K562 (cell line): Measurements from ENCODE around the gene DMD. TPM values are rescaled to one million over a fixed set of nuclear protein-coding genes. Genes with fewer than 3 reads are reported as not detected.

ENCODE experiments used
- ATAC-seq: fragments of 200-7000 bp; cut with Tn5 transposase; 3 replicates; pipeline ENCODE4 v1.9.1; 2020; ENCODE audit warnings: moderate library complexity
- BruUV-seq: library from RNA; stranded (reverse); fragments of 400-500 nt; replicated peaks from 2 replicates; lab custom pipeline; 2021; lab: Mats Ljungman, UMichigan
- CTCF ChIA-PET: fragments of 300-600 bp; formaldehyde crosslinking; extraction: SDS; loops from one replicate; lab custom pipeline; 2021; ENCODE audit warnings: low intra/inter-chr PET ratio; lab: Yijun Ruan, JAX
- POLR2A ChIA-PET: fragments of 300-600, 350-650 bp; sonication (Branson Sonifier 250); formaldehyde crosslinking; extraction: SDS; loops from one replicate; lab custom pipeline; 2021; ENCODE audit warnings: antibody characterized with exemption, inconsistent platforms; lab: Yijun Ruan, JAX
- DNase-seq, 4 experiments: peaks; one replicate each; pipeline versions ENCODE4 v3.0.0 to v3.0.0-alpha.2; 2011 to 2018; ENCODE audit warnings: low spot score in 3 of 4, mixed read lengths in 3 of 4; ENCODE audit errors: extremely low read depth in 1 of 4
- FAIRE-seq: peaks from 2 replicates; lab custom pipeline; 2011; peaks lifted over from hg19 to GRCh38; lab: Jason Lieb, UNC
- H2AFZ ChIP-seq: 2 replicates; pipeline ENCODE4 v1.6.0; 2011; ENCODE audit warnings: low read depth, low read length, control low read depth, inconsistent platforms
- H3K27ac ChIP-seq: fragments of 200-600 bp; 3 replicates; pipeline ENCODE4 v1.8.0; 2011; ENCODE audit warnings: low read depth, mild to moderate bottlenecking, control low read depth, inconsistent platforms, low read length, moderate library complexity, mixed read lengths; ENCODE audit errors: extremely low read depth
- H3K27me3 ChIP-seq, 2 experiments: fragments of 300-600 bp in 1 of 2; 2 replicates in 1 of 2; 3 replicates in 1 of 2; pipeline versions ENCODE4 v1.6.0 to v1.8.0; 2011; ENCODE audit warnings: inconsistent platforms in 2 of 2, low read length in 2 of 2, mild to moderate bottlenecking in 1 of 2, mixed read lengths in 1 of 2, moderate library complexity in 1 of 2; ENCODE audit not compliant: control insufficient read depth in 2 of 2, insufficient read depth in 2 of 2
- H3K36me3 ChIP-seq: fragments of 300-600 bp; 3 replicates; pipeline ENCODE4 v1.8.0; 2011; ENCODE audit warnings: mild to moderate bottlenecking, low read length, inconsistent platforms; ENCODE audit not compliant: control insufficient read depth, insufficient read depth
- H3K4me1 ChIP-seq, 2 experiments: fragments of 200-600 bp in 1 of 2; replicated peaks in 1 of 2; 2 replicates in 1 of 2; 3 replicates in 1 of 2; pipeline versions ENCODE4 v1.5.1 to v1.8.0; 2011; ENCODE audit warnings: inconsistent platforms in 2 of 2, low read length in 2 of 2, mild to moderate bottlenecking in 1 of 2, mixed read lengths in 1 of 2, moderate library complexity in 1 of 2; ENCODE audit not compliant: control insufficient read depth in 2 of 2, insufficient read depth in 2 of 2
- H3K4me2 ChIP-seq: 2 replicates; pipeline ENCODE4 v1.6.1; 2011; ENCODE audit warnings: low read length, control low read depth, inconsistent platforms, mixed read lengths; ENCODE audit not compliant: insufficient read depth
- H3K4me3 ChIP-seq: fragments of 200-600 bp; sonication (generic), shearing (Covaris generic); 2 replicates; pipeline ENCODE4 v1.5.1; 2016; ENCODE audit warnings: control low read depth, inconsistent platforms
- H3K79me2 ChIP-seq: fragments of 200-600 bp; 3 replicates; pipeline ENCODE4 v1.8.0; 2011; ENCODE audit warnings: low read length, inconsistent platforms; ENCODE audit not compliant: control insufficient read depth, insufficient read depth
- H3K9ac ChIP-seq, 2 experiments: 2 replicates each; pipeline versions ENCODE4 v1.6.0 to v1.6.1; 2011; ENCODE audit warnings: low read depth in 2 of 2, low read length in 2 of 2, control low read depth in 1 of 2, inconsistent platforms in 1 of 2, mild to moderate bottlenecking in 1 of 2, mixed read lengths in 1 of 2; ENCODE audit not compliant: insufficient read depth in 1 of 2
- H3K9me1 ChIP-seq: one replicate; pipeline ENCODE4 v1.6.0; 2011; ENCODE audit warnings: inconsistent platforms, mild to moderate bottlenecking, low read length, moderate library complexity; ENCODE audit not compliant: control insufficient read depth, insufficient read depth
- H3K9me3 ChIP-seq: replicated peaks from 2 replicates; pipeline ENCODE4 v1.5.1; 2011; ENCODE audit warnings: low read depth, low read length, inconsistent platforms; ENCODE audit not compliant: control insufficient read depth, insufficient read depth
- H4K20me1 ChIP-seq: replicated peaks from 2 replicates; pipeline ENCODE4 v1.6.1; 2011; ENCODE audit warnings: low read length, inconsistent platforms, mixed read lengths; ENCODE audit not compliant: control insufficient read depth, insufficient read depth
- ADNP ChIP-seq: fragments of 200-800 bp; sonication (Bioruptor generic); IDR thresholded peaks from 2 replicates; pipeline ENCODE4 v1.6.1; 2016; ENCODE audit warnings: missing genetic modification characterization, missing compliant biosample characterization
- CBFA2T2 ChIP-seq: fragments of 450-650 bp; conservative IDR thresholded peaks from 2 replicates; pipeline ENCODE4 v1.6.1; 2017; ENCODE audit warnings: mild to moderate bottlenecking
- FOSL1 ChIP-seq: fragments of 200-800 bp; sonication (Bioruptor generic); conservative IDR thresholded peaks from 2 replicates; pipeline ENCODE4 v1.6.1; 2016; ENCODE audit warnings: missing genetic modification characterization, missing compliant biosample characterization
- GTF2A2 ChIP-seq: IDR thresholded peaks from 2 replicates; pipeline ENCODE4 v1.6.1; 2016; ENCODE audit warnings: mild to moderate bottlenecking, missing genetic modification characterization, missing compliant biosample characterization
- HMGN3 ChIP-seq: IDR thresholded peaks from 2 replicates; pipeline ENCODE4 v1.6.1; 2011; ENCODE audit warnings: borderline replicate concordance, low read depth, mild to moderate bottlenecking, mixed read lengths, low read length; ENCODE audit not compliant: insufficient read length; ENCODE audit errors: extremely low read depth
- NCOA4 ChIP-seq: fragments of 450-650 bp; IDR thresholded peaks from 2 replicates; pipeline ENCODE4 v1.6.1; 2018; ENCODE audit warnings: mild to moderate bottlenecking; ENCODE audit not compliant: partially characterized antibody
- NFRKB ChIP-seq: fragments of 450-650 bp; IDR thresholded peaks from 2 replicates; pipeline ENCODE4 v1.6.1; 2016; ENCODE audit warnings: low read depth
- NONO ChIP-seq, 2 experiments: fragments of 200-400 bp in 1 of 2; fragments of 450-650 bp in 1 of 2; formaldehyde crosslinking in 1 of 2; IDR thresholded peaks; 2 replicates each; pipeline ENCODE4 v1.6.1; 2017; ENCODE audit warnings: low read depth in 2 of 2, mild to moderate bottlenecking in 2 of 2, moderate library complexity in 2 of 2, low read length in 1 of 2
- POLR2A ChIP-seq: fragments of 450-650 bp; conservative IDR thresholded peaks from 2 replicates; pipeline ENCODE4 v1.6.1; 2016
- POLR3A ChIP-seq: IDR thresholded peaks from 2 replicates; pipeline ENCODE4 v1.6.1; 2011; ENCODE audit warnings: borderline replicate concordance, mild to moderate bottlenecking, moderate library complexity; ENCODE audit not compliant: insufficient read length, insufficient read depth; ENCODE audit errors: extremely low read depth
- RBM17 ChIP-seq: fragments of 200-400 bp; formaldehyde crosslinking; IDR thresholded peaks from 2 replicates; pipeline ENCODE4 v1.6.1; 2017; ENCODE audit warnings: low read depth, mild to moderate bottlenecking, low read length, borderline replicate concordance
- ZNF232 ChIP-seq: sonication (generic); formaldehyde crosslinking; IDR thresholded peaks from 2 replicates; pipeline ENCODE4 v1.8.0; 2022; ENCODE audit warnings: mild to moderate bottlenecking, missing genetic modification reagents
- ZNF696 ChIP-seq: fragments of 250-450 bp; sonication (Bioruptor Pico); conservative IDR thresholded peaks from 2 replicates; pipeline ENCODE4 v1.4.0; 2020; ENCODE audit warnings: mild to moderate bottlenecking, moderate library complexity
- ZNF780A ChIP-seq: fragments of 250-450 bp; sonication (Bioruptor Pico); IDR thresholded peaks from 2 replicates; pipeline ENCODE4 v1.5.0; 2021; ENCODE audit warnings: mild to moderate bottlenecking
- WGBS: fragments of 100-300 bp; shearing (Covaris generic); methylation state at CpG from one replicate; pipeline ENCODE4 v1.1.6; 2016; ENCODE audit warnings: low coverage, mixed read lengths; ENCODE audit not compliant: insufficient coverage; ENCODE audit errors: missing lambda C conversion rate; 5-methylcytosine and 5-hydroxymethylcytosine counted together
- in situ Hi-C: fragments of 300-500 bp; cut with MboI; formaldehyde crosslinking; loops from 4 replicates; pipeline ENCODE4 v1.15.0; 2018; ENCODE audit warnings: inconsistent platforms, mixed read lengths
- intact Hi-C: fragments of 100-400 bp; cut with micrococcal nuclease; formaldehyde crosslinking; loops from 2 replicates; pipeline ENCODE4 v1.14.2; 2022
- polyA plus RNA-seq, 8 experiments: library from polyadenylated mRNA; depleted of rRNA in 4 of 8; stranded (reverse) in 5 of 8; unstranded in 3 of 8; fragments of >200 nt; fragmentation: Nextera tagmentation in 2 of 8; fragmentation: Illumina TruSeq in 1 of 8; extraction: Ambion mirVana in 2 of 8; extraction: Trizol in 1 of 8; gene quantifications; 2 replicates each; pipeline versions ENCODE4 v1.2.1 to v1.2.3, GENCODE V29; 2011 to 2014; ENCODE audit warnings: inconsistent platforms in 1 of 8, missing spikeins in 1 of 8
- total RNA-seq, 7 experiments: library from RNA; depleted of rRNA in 6 of 7; stranded (reverse); fragments of >200 nt in 6 of 7; fragmentation: Illumina TruSeq in 2 of 7; extraction: Trizol in 2 of 7; gene quantifications; 2 replicates each; pipeline versions ENCODE4 v1.2.1 to v1.2.3, GENCODE V29; 2011 to 2021; ENCODE audit warnings: low replicate concordance in 1 of 7
- TF ChIP-seq, protein P1 (sequence below): fragments of 250-450 bp; sonication (Bioruptor Pico); IDR thresholded peaks from 2 replicates; pipeline ENCODE4 v1.9.0; 2021; ENCODE audit warnings: mild to moderate bottlenecking, inconsistent platforms
- TF ChIP-seq, protein P2 (sequence below): sonication (generic); formaldehyde crosslinking; IDR thresholded peaks from 2 replicates; pipeline ENCODE4 v1.8.0; 2022; ENCODE audit warnings: mild to moderate bottlenecking, missing genetic modification reagents
- TF ChIP-seq, protein P3 (sequence below): fragments of 250-450 bp; sonication (Bioruptor Pico); IDR thresholded peaks from 2 replicates; pipeline ENCODE4 v1.8.0; 2021; ENCODE audit warnings: moderate library complexity, mild to moderate bottlenecking, inconsistent platforms
- TF ChIP-seq, protein P4 (sequence below): fragments of 450-650 bp; IDR thresholded peaks from 2 replicates; pipeline ENCODE4 v1.6.1; 2016

DMD gene
- total and polyA plus RNA-seq, 9 of the 15 experiments (the other 6 are each of a cell fraction or from before 2014, with no cell fraction given), result 3.8 to 20.4 (median 11.4) TPM

DNA sequence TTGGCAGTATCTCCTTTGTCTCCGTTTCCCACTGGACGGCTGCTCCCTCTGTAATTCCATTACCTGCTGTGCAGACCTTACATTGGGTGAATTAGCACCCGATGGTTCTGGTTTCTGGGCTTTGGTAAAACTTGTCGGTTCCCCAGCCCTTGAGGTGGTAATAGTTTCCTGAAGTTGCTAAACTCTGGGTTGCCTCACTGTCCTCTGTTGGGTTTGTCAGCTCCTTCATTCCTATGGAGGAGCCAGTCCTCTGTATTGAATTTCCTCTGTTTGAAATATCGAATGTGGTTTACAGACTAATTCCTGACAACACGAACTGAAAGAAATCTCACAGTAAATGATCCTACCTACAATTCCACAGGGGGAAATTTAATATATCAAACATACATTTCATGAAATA is 1548.2 kb downstream of the DMD start:
- ATAC-seq (no peak), FAIRE-seq (no peak), DNase-seq (no peak)
- 60% methylated on average over 3 of the region's 6 CpGs for WGBS
- CTCF ChIA-PET, result no interaction called here
- no TSS peak for BruUV-seq
- Histone ChIP-seq H3K36me3 (no peaks in the 10 kb centered on the region), H2AFZ (no peak overlapping the region), H3K4me2 (no peak overlapping the region), H4K20me1 (no peaks in the 10 kb centered on the region), H3K4me3 (no peak overlapping the region), H3K27ac (no peak overlapping the region), H3K27me3 (no peaks in the 10 kb centered on the region), H3K79me2 (no peaks in the 10 kb centered on the region), H3K9me3 (no peaks in the 10 kb centered on the region), H3K4me1 (no peaks in the 10 kb centered on the region; a peak in 1 of 5 replicates), H3K9me1 (no peaks in the 10 kb centered on the region), H3K9ac (no peak overlapping the region)
- POLR2A ChIA-PET, result no interaction called here
- in situ Hi-C loops (loop anchor here (25.0 kb wide), 1 partner anchor 626 kb away; no protein-coding TSS in a partner anchor), intact Hi-C loops (no loop called here)
- TF ChIP-seq NONO (IDR thresholded peaks at IDR 0.05; ENCODE audit: low read depth in 2 of 2, low read length in 1 of 2), result no peak
- TF ChIP-seq NFRKB, result no peak
- TF ChIP-seq RBM17, result no peak
- no peak for TF ChIP-seq CBFA2T2
- TF ChIP-seq GTF2A2 (tag), result no peak
- no peak for TF ChIP-seq ZNF232 (CRISPR knock-in tag)
- no peak for TF ChIP-seq POLR2A
- TF ChIP-seq, protein P1, sequence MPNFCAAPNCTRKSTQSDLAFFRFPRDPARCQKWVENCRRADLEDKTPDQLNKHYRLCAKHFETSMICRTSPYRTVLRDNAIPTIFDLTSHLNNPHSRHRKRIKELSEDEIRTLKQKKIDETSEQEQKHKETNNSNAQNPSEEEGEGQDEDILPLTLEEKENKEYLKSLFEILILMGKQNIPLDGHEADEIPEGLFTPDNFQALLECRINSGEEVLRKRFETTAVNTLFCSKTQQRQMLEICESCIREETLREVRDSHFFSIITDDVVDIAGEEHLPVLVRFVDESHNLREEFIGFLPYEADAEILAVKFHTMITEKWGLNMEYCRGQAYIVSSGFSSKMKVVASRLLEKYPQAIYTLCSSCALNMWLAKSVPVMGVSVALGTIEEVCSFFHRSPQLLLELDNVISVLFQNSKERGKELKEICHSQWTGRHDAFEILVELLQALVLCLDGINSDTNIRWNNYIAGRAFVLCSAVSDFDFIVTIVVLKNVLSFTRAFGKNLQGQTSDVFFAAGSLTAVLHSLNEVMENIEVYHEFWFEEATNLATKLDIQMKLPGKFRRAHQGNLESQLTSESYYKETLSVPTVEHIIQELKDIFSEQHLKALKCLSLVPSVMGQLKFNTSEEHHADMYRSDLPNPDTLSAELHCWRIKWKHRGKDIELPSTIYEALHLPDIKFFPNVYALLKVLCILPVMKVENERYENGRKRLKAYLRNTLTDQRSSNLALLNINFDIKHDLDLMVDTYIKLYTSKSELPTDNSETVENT (CRISPR knock-in tag), result no peak
- no peak for TF ChIP-seq NCOA4
- TF ChIP-seq POLR3A, result no peak
- TF ChIP-seq ZNF780A (CRISPR knock-in tag), result no peak
- TF ChIP-seq ZNF696 (CRISPR knock-in tag), result no peak
- no peak for TF ChIP-seq HMGN3
- TF ChIP-seq, protein P2, sequence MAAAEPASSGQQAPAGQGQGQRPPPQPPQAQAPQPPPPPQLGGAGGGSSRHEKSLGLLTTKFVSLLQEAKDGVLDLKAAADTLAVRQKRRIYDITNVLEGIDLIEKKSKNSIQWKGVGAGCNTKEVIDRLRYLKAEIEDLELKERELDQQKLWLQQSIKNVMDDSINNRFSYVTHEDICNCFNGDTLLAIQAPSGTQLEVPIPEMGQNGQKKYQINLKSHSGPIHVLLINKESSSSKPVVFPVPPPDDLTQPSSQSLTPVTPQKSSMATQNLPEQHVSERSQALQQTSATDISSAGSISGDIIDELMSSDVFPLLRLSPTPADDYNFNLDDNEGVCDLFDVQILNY (CRISPR knock-in tag), result no peak
- TF ChIP-seq FOSL1 (tag), result no peak
- TF ChIP-seq ADNP, result no peak
- TF ChIP-seq, protein P3, sequence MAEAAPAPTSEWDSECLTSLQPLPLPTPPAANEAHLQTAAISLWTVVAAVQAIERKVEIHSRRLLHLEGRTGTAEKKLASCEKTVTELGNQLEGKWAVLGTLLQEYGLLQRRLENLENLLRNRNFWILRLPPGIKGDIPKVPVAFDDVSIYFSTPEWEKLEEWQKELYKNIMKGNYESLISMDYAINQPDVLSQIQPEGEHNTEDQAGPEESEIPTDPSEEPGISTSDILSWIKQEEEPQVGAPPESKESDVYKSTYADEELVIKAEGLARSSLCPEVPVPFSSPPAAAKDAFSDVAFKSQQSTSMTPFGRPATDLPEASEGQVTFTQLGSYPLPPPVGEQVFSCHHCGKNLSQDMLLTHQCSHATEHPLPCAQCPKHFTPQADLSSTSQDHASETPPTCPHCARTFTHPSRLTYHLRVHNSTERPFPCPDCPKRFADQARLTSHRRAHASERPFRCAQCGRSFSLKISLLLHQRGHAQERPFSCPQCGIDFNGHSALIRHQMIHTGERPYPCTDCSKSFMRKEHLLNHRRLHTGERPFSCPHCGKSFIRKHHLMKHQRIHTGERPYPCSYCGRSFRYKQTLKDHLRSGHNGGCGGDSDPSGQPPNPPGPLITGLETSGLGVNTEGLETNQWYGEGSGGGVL (CRISPR knock-in tag), result no peak
- TF ChIP-seq, protein P4, sequence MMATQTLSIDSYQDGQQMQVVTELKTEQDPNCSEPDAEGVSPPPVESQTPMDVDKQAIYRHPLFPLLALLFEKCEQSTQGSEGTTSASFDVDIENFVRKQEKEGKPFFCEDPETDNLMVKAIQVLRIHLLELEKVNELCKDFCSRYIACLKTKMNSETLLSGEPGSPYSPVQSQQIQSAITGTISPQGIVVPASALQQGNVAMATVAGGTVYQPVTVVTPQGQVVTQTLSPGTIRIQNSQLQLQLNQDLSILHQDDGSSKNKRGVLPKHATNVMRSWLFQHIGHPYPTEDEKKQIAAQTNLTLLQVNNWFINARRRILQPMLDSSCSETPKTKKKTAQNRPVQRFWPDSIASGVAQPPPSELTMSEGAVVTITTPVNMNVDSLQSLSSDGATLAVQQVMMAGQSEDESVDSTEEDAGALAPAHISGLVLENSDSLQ, result no peak
